NT2/D1 (cell line): ENCODE results near the gene SP5.

Experiments used
- SUZ12 ChIP-seq: IDR thresholded peaks from 2 replicates; pipeline ENCODE4 v1.6.1; 2011; ENCODE audit not compliant: insufficient read length, insufficient read depth; ENCODE audit errors: extremely low read depth
- YY1 ChIP-seq: IDR thresholded peaks from 2 replicates; pipeline ENCODE4 v1.6.1; 2011; ENCODE audit not compliant: insufficient read length, insufficient read depth
- ZNF274 ChIP-seq: IDR thresholded peaks from 2 replicates; pipeline ENCODE4 v1.6.1; 2011; ENCODE audit warnings: mild to moderate bottlenecking, low read depth, low read length

DNA sequence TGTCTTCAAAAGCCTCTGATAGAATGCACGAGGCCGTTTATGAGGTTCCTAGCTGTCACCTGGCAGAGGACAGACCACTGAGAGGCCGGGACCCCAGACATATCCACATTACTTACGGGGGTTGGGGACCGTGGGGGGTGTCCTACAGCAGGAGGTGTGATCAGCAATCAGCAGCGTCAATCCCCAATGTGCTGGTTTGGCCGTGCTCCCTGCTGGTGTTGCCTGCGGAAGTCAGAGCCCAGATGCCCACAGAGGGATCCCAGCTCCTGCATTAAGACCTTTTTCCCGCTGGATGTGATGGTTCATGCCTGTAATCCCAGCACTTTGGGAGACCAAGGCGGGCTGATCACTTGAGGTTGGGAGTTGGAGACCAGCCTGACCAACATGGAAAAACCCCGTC, 20.8 kb upstream of the SP5 start:
- TF ChIP-seq SUZ12: no peak
- no peak for TF ChIP-seq ZNF274
- TF ChIP-seq YY1: no peak
